ENCODE data around the gene ST6GALNAC3. TPM values are rescaled to one million over a fixed set of nuclear protein-coding genes. Genes with fewer than 3 reads are reported as not detected.

ST6GALNAC3 gene
- total RNA-seq, 1 donor from 2014 or later: 4.7 TPM

GRCh38 chr1:76428028-76428427, 353.5 kb downstream of the ST6GALNAC3 start:
- Mint-ChIP-seq H3K36me3 (ENCODE audit: low read depth) (no peaks in the 10 kb centered on the region), H3K4me1 (ENCODE audit: low read depth) (peaks cover 36% of the 10 kb centered on the region), H3K27me3 (ENCODE audit: low read depth) (no peaks in the 10 kb centered on the region), H3K9me3 (ENCODE audit: low read depth) (no peaks in the 10 kb centered on the region), H3K27ac (ENCODE audit: unreplicated experiment) (no peak overlapping the region), H3K4me3 (ENCODE audit: unreplicated experiment) (no peak overlapping the region)
- no peak for DNase-seq (ENCODE audit: low spot score)
- TF ChIP-seq CTCF (IDR thresholded peaks at IDR 0.05): no peak

GRCh38 chr1:76430531-76430930, 356.0 kb downstream of the ST6GALNAC3 start:
- no peak overlapping the region for H3K4me3 Mint-ChIP-seq (ENCODE audit: unreplicated experiment)
- H3K9me3 Mint-ChIP-seq (ENCODE audit: low read depth): no peaks in the 10 kb centered on the region
- no peaks in the 10 kb centered on the region for H3K36me3 Mint-ChIP-seq (ENCODE audit: low read depth)
- no peak overlapping the region for H3K27ac Mint-ChIP-seq (ENCODE audit: unreplicated experiment)
- no peaks in the 10 kb centered on the region for H3K27me3 Mint-ChIP-seq (ENCODE audit: low read depth)
- no peak for TF ChIP-seq CTCF (IDR thresholded peaks at IDR 0.05)
- H3K4me1 Mint-ChIP-seq (ENCODE audit: low read depth): peaks cover 20% of the 10 kb centered on the region
- DNase-seq (ENCODE audit: low spot score): no peak

- Mint-ChIP-seq H3K36me3 (ENCODE audit: low read depth) (no peaks in the 10 kb centered on the region), H3K4me1 (ENCODE audit: low read depth) (peaks cover 7% of the 10 kb centered on the region), H3K4me3 (ENCODE audit: unreplicated experiment) (no peak overlapping the region), H3K27ac (ENCODE audit: unreplicated experiment) (no peak overlapping the region), H3K27me3 (ENCODE audit: low read depth) (no peaks in the 10 kb centered on the region), H3K9me3 (ENCODE audit: low read depth) (no peaks in the 10 kb centered on the region)
- no peak for TF ChIP-seq CTCF (IDR thresholded peaks at IDR 0.05)
- DNase-seq (ENCODE audit: low spot score): no peak
These were observed 359.0 kb downstream of the ST6GALNAC3 start for GRCh38 chr1:76433526-76433925.

- no peak for TF ChIP-seq CTCF (IDR thresholded peaks at IDR 0.05)
- no peaks in the 10 kb centered on the region for H3K27me3 Mint-ChIP-seq (ENCODE audit: low read depth)
- H3K9me3 Mint-ChIP-seq (ENCODE audit: low read depth): no peaks in the 10 kb centered on the region
- no peak overlapping the region for H3K27ac Mint-ChIP-seq (ENCODE audit: unreplicated experiment)
- no peaks in the 10 kb centered on the region for H3K36me3 Mint-ChIP-seq (ENCODE audit: low read depth)
- no peaks in the 10 kb centered on the region for H3K4me1 Mint-ChIP-seq (ENCODE audit: low read depth)
- no peak for DNase-seq (ENCODE audit: low spot score)
- no peak overlapping the region for H3K4me3 Mint-ChIP-seq (ENCODE audit: unreplicated experiment)
These were observed 368.7 kb downstream of the ST6GALNAC3 start for GRCh38 chr1:76443217-76443616.

GRCh38 chr1:76444773-76445172, 370.2 kb downstream of the ST6GALNAC3 start:
- Mint-ChIP-seq H3K4me3 (ENCODE audit: unreplicated experiment) (no peak overlapping the region), H3K4me1 (ENCODE audit: low read depth) (no peaks in the 10 kb centered on the region), H3K27ac (ENCODE audit: unreplicated experiment) (no peak overlapping the region), H3K27me3 (ENCODE audit: low read depth) (no peaks in the 10 kb centered on the region), H3K36me3 (ENCODE audit: low read depth) (no peaks in the 10 kb centered on the region), H3K9me3 (ENCODE audit: low read depth) (peaks cover under 1% of the 10 kb centered on the region)
- no peak for DNase-seq (ENCODE audit: low spot score)
- no peak for TF ChIP-seq CTCF (IDR thresholded peaks at IDR 0.05)
